Cerebellar nuclear complex (tissue), 1 donor: ENCODE data around the gene C9orf50.

Experiments used
- DNase-seq, 2 experiments: peaks; one replicate each; lab custom pipeline; 2025; lab: John Stamatoyannopoulos, UW

Gene C9orf50

GRCh38 chr9:129570450-129571297 lies 50.2 kb downstream of the C9orf50 start:
- no peak for DNase-seq

GRCh38 chr9:129569502-129570449 lies 51.1 kb downstream of the C9orf50 start:
- DNase-seq, result no peak

- DNase-seq, result no peak
These were observed 52.1 kb downstream of the C9orf50 start for GRCh38 chr9:129568560-129569501.

DNA sequence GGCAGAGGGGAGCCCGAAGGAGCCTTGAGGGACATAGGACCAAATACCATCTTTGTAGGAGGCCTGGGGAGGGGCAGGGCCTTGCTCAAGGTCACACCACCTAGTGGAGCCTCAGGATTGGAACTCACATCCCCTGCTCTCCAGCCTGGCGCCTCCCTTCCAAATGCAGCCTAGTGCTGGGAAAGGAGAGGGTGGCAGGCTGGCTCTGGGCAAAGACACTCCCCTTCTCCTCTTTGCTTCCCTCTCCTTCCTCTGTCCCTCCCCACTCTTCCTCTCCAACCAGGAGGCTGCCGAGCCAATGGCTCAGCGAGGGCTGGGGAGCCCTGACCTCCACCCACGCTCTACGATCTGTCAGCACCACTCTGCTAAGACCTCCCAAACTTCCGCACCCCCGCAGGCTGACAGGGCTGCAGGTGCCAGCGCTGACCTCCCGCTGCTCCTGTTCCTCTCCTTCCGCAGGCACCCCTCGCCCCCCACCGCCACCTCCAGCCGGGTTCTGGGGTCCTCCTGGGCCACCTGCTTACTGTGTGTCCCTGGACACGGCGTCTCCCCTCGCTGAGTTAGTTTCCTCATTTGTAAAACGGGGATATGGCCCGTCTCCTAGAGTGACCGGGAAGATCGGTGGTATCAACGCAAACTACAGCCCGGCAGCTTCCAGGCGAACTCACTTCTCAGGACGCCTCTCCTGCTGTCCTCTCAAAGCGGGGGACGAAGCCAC lies 52.9 kb downstream of the C9orf50 start:
- DNase-seq, result no peak

GRCh38 chr9:129567329-129567728 lies 53.6 kb downstream of the C9orf50 start:
- no peak for DNase-seq

- DNase-seq, result no peak
These were observed 54.2 kb downstream of the C9orf50 start for GRCh38 chr9:129566563-129567266.

- no peak for DNase-seq
These were observed 58.0 kb downstream of the C9orf50 start for GRCh38 chr9:129562917-129563316.

DNA sequence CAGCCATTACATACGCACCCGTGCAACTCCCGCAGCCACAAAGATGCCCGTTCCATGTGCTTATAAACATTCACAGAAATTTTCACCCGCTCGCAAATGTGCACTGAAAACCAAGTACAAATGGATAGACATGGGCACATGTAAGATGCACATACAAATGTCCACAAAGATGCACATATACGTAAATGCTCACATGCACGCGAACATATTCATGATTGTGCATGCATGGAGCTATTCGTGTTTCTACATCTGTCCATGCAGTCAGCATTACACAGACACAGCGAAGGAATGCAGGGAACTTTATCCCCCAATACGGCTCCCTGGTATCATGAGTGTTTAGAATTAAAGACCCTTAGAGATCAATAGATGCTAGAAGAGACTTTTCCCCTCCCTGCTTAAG lies 58.4 kb downstream of the C9orf50 start:
- no peak for DNase-seq
